Kidney epithelial cell (primary cell): ENCODE measurements around the gene MAPKAPK5. TPM values are rescaled to one million over a fixed set of nuclear protein-coding genes. Genes with fewer than 3 reads are reported as not detected.

Source experiments
- DNase-seq: peaks from one replicate; pipeline ENCODE4 v3.0.0-alpha.2; 2010; ENCODE audit warnings: low read depth
- H3K27me3 ChIP-seq: 2 replicates; pipeline ENCODE4 v1.6.0; 2011; ENCODE audit warnings: low read length; ENCODE audit not compliant: control insufficient read depth, insufficient read depth
- H3K36me3 ChIP-seq: 2 replicates; pipeline ENCODE4 v1.5.1; 2011; ENCODE audit warnings: low read length; ENCODE audit not compliant: control insufficient read depth, insufficient read depth
- H3K4me3 ChIP-seq: 2 replicates; pipeline ENCODE4 v1.5.1; 2011; ENCODE audit warnings: low read depth, mild to moderate bottlenecking, control low read depth, low read length
- total RNA-seq: library from RNA; depleted of rRNA; stranded (reverse); fragments of >200 nt; gene quantifications from 2 replicates; pipeline ENCODE4 v1.2.3, GENCODE V29; 2015
- TF ChIP-seq, protein P1 (sequence below): IDR thresholded peaks from 2 replicates; pipeline ENCODE4 v1.5.1; 2011; ENCODE audit warnings: mild to moderate bottlenecking, moderate library complexity, low read length, control low read depth, inconsistent platforms; ENCODE audit not compliant: insufficient read depth, poor library complexity, severe bottlenecking

MAPKAPK5 gene
- total RNA-seq, 1 donor from 2014 or later = 58.2 TPM

DNA sequence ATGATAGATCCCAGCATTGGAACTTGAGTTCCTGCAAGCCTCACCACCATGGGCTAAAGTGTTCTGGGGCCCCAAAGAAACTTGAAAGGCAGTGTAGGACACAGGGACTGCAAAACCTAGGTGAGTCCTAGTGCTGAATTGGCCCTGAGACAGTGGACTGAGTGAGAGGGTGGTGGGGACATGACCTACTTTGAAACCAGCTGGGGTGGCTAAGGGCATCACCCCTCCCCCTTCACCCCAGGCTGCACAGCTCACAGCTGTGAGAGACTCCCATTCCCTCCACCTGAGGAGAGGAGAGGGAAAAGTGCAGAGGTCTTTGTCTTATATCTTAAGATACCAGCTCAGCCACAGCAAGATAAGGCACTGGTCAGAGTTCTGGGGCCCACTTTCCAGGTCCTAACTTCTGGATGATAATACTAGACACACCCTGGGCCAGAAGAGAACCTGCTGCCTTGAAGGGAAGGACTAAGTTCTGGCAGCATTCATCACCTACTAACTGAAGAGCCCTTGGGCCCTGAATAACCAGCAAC lies 62.5 kb downstream of the MAPKAPK5 start:
- Histone ChIP-seq H3K4me3 (no peak overlapping the region), H3K36me3 (no peaks in the 10 kb centered on the region), H3K27me3 (no peaks in the 10 kb centered on the region)
- DNase-seq = no peak
- TF ChIP-seq, protein P1, sequence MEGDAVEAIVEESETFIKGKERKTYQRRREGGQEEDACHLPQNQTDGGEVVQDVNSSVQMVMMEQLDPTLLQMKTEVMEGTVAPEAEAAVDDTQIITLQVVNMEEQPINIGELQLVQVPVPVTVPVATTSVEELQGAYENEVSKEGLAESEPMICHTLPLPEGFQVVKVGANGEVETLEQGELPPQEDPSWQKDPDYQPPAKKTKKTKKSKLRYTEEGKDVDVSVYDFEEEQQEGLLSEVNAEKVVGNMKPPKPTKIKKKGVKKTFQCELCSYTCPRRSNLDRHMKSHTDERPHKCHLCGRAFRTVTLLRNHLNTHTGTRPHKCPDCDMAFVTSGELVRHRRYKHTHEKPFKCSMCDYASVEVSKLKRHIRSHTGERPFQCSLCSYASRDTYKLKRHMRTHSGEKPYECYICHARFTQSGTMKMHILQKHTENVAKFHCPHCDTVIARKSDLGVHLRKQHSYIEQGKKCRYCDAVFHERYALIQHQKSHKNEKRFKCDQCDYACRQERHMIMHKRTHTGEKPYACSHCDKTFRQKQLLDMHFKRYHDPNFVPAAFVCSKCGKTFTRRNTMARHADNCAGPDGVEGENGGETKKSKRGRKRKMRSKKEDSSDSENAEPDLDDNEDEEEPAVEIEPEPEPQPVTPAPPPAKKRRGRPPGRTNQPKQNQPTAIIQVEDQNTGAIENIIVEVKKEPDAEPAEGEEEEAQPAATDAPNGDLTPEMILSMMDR = no peak

DNA sequence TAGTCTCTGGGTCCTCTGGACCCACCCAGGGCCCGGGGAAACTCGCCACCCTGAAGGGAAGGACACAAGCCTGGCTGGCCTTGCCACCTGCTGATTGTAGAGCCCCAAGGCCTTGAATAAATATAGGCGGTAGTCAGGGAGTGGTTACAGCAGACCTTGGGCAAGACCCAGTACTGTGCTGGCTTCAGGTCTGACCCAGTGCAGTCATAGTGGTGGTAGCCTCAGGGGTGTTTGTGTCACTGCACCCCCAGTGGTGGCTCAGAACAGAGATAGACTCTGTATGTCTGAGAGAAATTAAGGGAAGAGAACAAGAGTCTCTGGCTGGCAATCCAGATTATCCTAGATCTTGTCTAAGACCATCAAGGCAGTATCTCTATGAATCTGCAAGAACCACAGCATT lies 63.5 kb downstream of the MAPKAPK5 start:
- TF ChIP-seq, protein P1 = no peak
- H3K36me3 ChIP-seq = no peaks in the 10 kb centered on the region
- H3K4me3 ChIP-seq = no peak overlapping the region
- DNase-seq = no peak
- no peaks in the 10 kb centered on the region for H3K27me3 ChIP-seq

DNA sequence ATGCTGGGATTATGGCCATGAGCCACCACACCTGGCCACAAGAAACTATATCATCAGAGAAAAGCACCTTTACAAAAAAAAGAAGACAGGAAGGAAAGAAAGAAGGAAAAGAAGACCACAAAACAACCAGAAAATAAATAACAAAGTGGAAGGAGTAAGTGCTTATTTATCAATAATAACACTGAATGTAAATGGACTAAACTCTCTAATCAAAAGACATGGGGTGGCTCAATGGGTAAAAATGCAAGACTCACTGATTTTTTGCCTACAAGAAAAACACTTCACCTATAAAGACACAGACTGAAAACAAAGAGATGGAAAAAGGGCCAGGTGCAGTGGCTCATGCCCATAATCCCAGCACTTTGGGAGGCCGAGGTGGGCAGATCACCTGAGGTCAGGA lies 65.7 kb downstream of the MAPKAPK5 start:
- no peak overlapping the region for H3K4me3 ChIP-seq
- TF ChIP-seq, protein P1 = no peak
- DNase-seq = no peak
- H3K36me3 ChIP-seq = no peaks in the 10 kb centered on the region
- no peaks in the 10 kb centered on the region for H3K27me3 ChIP-seq

DNA sequence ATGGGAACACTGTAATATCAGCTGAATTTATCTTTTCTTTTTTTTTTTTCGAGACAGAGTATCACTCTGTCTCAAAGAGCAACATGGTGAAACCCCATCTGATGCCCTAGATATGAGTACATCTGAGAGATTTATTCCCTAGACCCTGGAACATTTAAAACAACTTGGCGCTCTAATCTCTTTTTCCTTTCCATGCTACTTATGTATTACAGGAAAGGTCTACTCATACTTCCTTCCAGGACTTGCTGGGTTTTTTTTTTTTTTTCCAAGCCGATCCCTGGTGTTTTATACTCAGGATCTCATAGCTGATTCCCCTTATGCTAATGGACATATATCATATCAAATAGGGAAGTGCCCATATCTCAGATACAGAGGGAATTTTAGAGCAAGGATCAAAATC lies 83.1 kb downstream of the MAPKAPK5 start:
- no peak for DNase-seq
- Histone ChIP-seq H3K4me3 (no peak overlapping the region), H3K36me3 (no peaks in the 10 kb centered on the region), H3K27me3 (no peaks in the 10 kb centered on the region)
- TF ChIP-seq, protein P1 = no peak

DNA sequence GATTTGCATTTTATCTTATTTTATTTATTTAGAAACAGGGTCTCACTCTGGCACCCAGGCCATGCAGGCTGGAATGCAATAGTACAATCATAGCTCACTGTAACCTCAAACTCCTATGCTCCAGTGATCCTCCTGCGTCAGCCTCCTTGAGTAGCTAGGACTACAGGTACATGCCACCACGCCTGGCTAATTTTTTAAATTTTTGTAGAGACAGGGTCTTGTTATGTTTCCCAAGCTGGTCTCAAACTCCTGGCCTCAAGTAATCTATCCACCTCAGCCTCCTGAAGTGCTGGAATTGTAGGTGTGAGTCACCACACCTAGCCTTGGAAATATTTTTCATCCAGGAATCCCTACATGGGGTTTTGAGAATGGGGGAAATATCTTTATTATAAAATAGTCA lies 84.6 kb downstream of the MAPKAPK5 start:
- no peak for DNase-seq
- no peaks in the 10 kb centered on the region for H3K36me3 ChIP-seq
- H3K27me3 ChIP-seq = no peaks in the 10 kb centered on the region
- no peak overlapping the region for H3K4me3 ChIP-seq
- TF ChIP-seq, protein P1 = no peak

DNA sequence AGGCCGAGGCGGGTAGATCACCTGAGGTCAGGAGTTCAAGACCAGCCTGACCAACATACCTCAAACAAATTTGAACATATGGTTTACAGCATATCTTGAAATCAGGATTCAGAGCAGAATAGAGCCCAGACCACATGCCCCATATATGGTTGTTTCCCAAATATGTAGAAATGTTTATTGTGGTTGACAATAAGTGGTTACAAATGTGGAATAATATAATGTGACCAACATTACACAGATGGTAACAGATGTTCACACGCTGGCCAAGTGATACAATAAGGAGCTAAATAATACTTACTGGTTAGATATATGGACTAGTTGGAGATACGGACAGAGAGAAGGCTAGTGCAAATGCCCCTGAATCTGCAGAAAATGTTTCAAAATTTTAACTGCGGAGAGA lies 85.3 kb downstream of the MAPKAPK5 start:
- Histone ChIP-seq H3K4me3 (no peak overlapping the region), H3K27me3 (no peaks in the 10 kb centered on the region), H3K36me3 (no peaks in the 10 kb centered on the region)
- TF ChIP-seq, protein P1 = no peak
- DNase-seq = no peak
